Ovary (tissue), 9 donors: ENCODE results near the gene GTPBP10. TPM values are rescaled to one million over a fixed set of nuclear protein-coding genes. Genes with fewer than 3 reads are reported as not detected.
A peak's percentile ranks its signal among the peaks of the same experiment; 100 is the strongest.
"Not testable (repeated sequence)": the region's sequence is repeated elsewhere in the genome, so short reads cannot be mapped to it uniquely, and the experiment has no call there.

Experiments used
- DNase-seq, 5 donors: peaks; one replicate each; pipeline ENCODE4 v3.0.0-alpha.2; 2019 to 2020
- H3K27ac ChIP-seq, 2 donors: fragments of 200-600 bp; one replicate each; pipeline versions ENCODE4 v1.5.1 to v1.8.0; 2019 to 2022
- H3K27me3 ChIP-seq: fragments of 200-600 bp; one replicate; pipeline ENCODE4 v1.8.0; 2022
- H3K36me3 ChIP-seq: fragments of 200-600 bp; sonication (generic); one replicate; pipeline ENCODE4 v1.5.1; 2019
- H3K4me1 ChIP-seq: one replicate; pipeline ENCODE4 v1.8.1; 2013; ENCODE audit warnings: mild to moderate bottlenecking, moderate library complexity; ENCODE audit not compliant: insufficient read depth
- H3K4me3 ChIP-seq: fragments of 200-600 bp; sonication (generic); one replicate; pipeline ENCODE4 v1.5.1; 2017
- H3K9me3 ChIP-seq, 2 donors: fragments of 200-600 bp in 1 of 2; sonication (generic) in 1 of 2; one replicate each; pipeline versions ENCODE4 v1.5.1 to v1.8.1; 2013 to 2019; ENCODE audit warnings: mild to moderate bottlenecking in 1 of 2, moderate library complexity in 1 of 2
- CTCF ChIP-seq, 3 donors: fragments of 450-650 bp in 2 of 3; fragments of 200-600 bp in 1 of 3; IDR thresholded peaks; one replicate each; pipeline versions ENCODE4 v1.5.1 to v1.8.0; 2016 to 2022; ENCODE audit warnings: antibody characterized with exemption in 3 of 3, mild to moderate bottlenecking in 1 of 3
- EP300 ChIP-seq: sonication (generic); formaldehyde crosslinking; IDR thresholded peaks from one replicate; pipeline ENCODE4 v1.6.1; 2017; ENCODE audit warnings: antibody characterized with exemption
- POLR2A ChIP-seq: fragments of 450-650 bp; IDR thresholded peaks from one replicate; pipeline ENCODE4 v1.6.1; 2017; ENCODE audit warnings: antibody characterized with exemption, mild to moderate bottlenecking, moderate library complexity
- WGBS, 3 donors: extraction: QIAGEN DNeasy Blood & Tissue Kit in 1 of 3; methylation state at CpG; one replicate each; pipeline versions ENCODE4 v1.1.5 to v1.1.7; 2013 to 2017; 5-methylcytosine and 5-hydroxymethylcytosine counted together
- intact Hi-C, 4 donors: fragments of 100-400 bp; cut with DNase I; formaldehyde crosslinking; loops; one replicate each; pipeline versions ENCODE4 v1.11.0 to v1.15.1; 2022 to 2023
- polyA plus RNA-seq, 2 donors: library from polyadenylated mRNA; stranded (reverse); fragments of 200-250 nt in 1 of 2; fragments of 350-450 nt in 1 of 2; fragmentation: Illumina TruSeq in 1 of 2; extraction: RNeasy Lipid Tissue Mini Kit (QIAGEN cat#74804) in 1 of 2; gene quantifications; one replicate each; pipeline ENCODE4 v1.2.3, GENCODE V29; 2013 to 2014
- total RNA-seq, 7 donors: library from RNA; depleted of rRNA in 2 of 7; stranded (reverse); fragments of >200 nt in 2 of 7; fragmentation: NEBNext Ultra II Directional in 3 of 7; extraction: Animal tissue kit (Norgen Biotek cat#: 25700) in 3 of 7; gene quantifications; one replicate each; pipeline versions ENCODE4 v1.1.0 to v1.2.4, GENCODE V29; 2016 to 2023
- donor health status: DM: no; HTN: no; CAD: no; lungs with moderate emphysema.
- donor health status: DM: no; HTN: no; CAD: no.
- donor health status: Bipolar disorder and iron deficiency.
- donor health status: DM: yes; HTN: yes; CAD: no.
- donor health status: DM: no; HTN: no; CAD: no.
- donor health status: DM: yes; HTN: yes; CAD: no.

Gene GTPBP10
- total and polyA plus RNA-seq, 9 donors, result 7.7 to 36.6 (median 23.0) TPM

DNA sequence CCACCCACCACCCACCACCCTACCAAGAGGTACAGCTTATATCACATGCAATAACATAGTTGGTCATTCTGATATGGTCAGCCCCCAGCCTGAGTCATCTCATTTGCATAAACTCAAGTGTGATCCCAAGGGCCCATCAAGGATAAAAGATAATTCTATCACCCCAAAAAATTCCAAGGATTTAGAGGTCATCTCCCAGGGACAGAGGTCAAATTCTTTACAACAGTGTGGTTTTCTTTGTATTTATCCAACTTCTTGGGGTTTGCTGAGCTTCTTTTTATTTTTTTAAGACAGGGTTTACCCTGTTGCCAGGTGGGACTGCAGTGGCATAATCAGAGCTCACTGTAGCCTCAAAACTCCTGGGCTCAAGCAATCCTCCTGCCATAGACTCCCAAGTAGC is 9.4 kb upstream of the GTPBP10 start:
- Histone ChIP-seq H3K27me3 (no peaks in the 10 kb centered on the region), H3K4me1 (no peaks in the 10 kb centered on the region), H3K9me3 (no peaks in the 10 kb centered on the region), H3K4me3 (no peak overlapping the region), H3K27ac (no peak overlapping the region), H3K36me3 (no peaks in the 10 kb centered on the region)
- intact Hi-C loops, result no loop called here
- no peak for DNase-seq
- no peak for TF ChIP-seq EP300
- TF ChIP-seq POLR2A, result no peak
- no peak for TF ChIP-seq CTCF (IDR thresholded peaks at IDR 0.05)

GRCh38 chr7:90345016-90345415 is 1.5 kb upstream of the GTPBP10 start:
- intact Hi-C loops, result no loop called here
- no peak for TF ChIP-seq POLR2A
- Histone ChIP-seq H3K9me3 (no peaks in the 10 kb centered on the region), H3K36me3 (no peaks in the 10 kb centered on the region), H3K4me3 (no peak overlapping the region), H3K27ac (peak overlapping the region in 1 of 2 donors; percentile 62), H3K4me1 (peaks cover 4% of the 10 kb centered on the region), H3K27me3 (no peaks in the 10 kb centered on the region)
- DNase-seq, result no peak

DNA sequence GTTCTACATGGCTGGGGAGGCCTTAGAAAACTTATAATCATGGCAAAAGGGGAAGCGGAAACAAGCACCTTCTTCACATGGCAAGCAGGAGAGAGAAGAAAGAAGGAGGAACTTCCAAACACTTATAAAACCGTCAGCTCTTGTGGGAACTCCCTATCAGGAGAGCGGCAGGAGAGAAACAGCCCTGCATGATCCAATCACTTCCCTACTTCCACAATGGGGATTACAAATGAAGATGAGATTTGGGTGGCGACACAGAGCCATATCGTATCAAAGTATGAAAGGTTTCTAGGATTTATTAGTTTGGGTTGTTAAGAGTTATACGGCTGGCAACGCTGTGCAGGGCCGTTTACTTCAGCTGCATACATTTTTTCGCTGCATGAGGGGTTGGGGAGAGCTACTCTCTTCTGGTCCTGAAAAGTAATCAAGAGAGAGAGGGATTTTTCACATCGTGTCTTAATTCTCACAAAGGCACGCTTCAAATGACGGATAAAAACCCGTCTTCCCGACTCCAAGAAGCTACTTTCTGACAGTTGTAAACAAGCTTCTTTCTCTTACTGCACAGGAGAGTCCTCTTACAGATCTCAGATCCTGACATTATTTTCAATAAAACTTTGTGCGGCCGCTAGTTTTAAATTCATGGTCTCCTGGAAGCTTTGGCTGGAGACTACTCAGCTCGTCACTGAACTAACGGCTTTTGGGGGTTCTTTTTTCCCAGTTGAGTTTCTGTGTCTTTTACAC is 751 bp upstream of the GTPBP10 start:
- TF ChIP-seq EP300 (no peak), POLR2A (no peak), CTCF (IDR thresholded peaks at IDR 0.05) (no peak)
- intact Hi-C loops, result no loop called here

DNA sequence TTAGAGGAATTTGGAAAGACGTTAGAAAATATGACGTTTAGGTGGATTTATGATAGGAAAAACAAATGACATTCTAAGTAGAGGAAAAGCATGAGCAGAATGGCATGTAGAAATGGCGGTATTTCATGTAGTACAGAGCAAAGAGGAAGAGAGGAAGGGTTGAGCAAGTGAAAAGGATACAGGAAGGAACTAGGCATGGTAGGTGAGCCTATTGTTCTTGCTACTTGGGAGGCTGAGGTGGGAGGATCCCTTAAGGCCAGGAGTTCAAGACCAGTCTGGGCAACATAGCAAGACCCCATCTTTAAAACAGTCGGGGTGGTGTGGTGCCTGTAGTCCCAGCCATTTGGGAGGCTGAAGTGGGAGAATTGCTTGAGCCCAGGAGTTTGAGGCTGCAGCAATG is 1.2 kb downstream of the GTPBP10 start:
- WGBS, 3 donors, result 68 to 70% (median 69%) methylated on average over 4 of the region's 4 CpGs
- no peaks in the 10 kb centered on the region for H3K9me3 ChIP-seq
- TF ChIP-seq POLR2A (no peak), EP300 (no peak), CTCF (IDR thresholded peaks at IDR 0.05) (no peak)
- peaks cover 4% of the 10 kb centered on the region for H3K4me1 ChIP-seq
- H3K4me3 ChIP-seq, result no peak overlapping the region
- no peak overlapping the region for H3K27ac ChIP-seq
- intact Hi-C loops, result no loop called here
- DNase-seq, result no peak
- H3K27me3 ChIP-seq, result no peaks in the 10 kb centered on the region
- no peaks in the 10 kb centered on the region for H3K36me3 ChIP-seq

More for the DNA sequence above, 751 bp upstream of the GTPBP10 start:
- 3 to 5% (median 3%) methylated on average over 18 of the region's 18 CpGs for whole genome bisulfite sequencing, 3 donors
- Histone ChIP-seq H3K27me3 (no peaks in the 10 kb centered on the region), H3K4me3 (peak overlapping the region; percentile 56), H3K4me1 (peaks cover 4% of the 10 kb centered on the region), H3K27ac (peak overlapping the region in 1 of 2 donors; percentile 62), H3K36me3 (no peaks in the 10 kb centered on the region), H3K9me3 (no peaks in the 10 kb centered on the region)
- peak in 1 of 5 donors; percentile 18 for DNase-seq

DNA sequence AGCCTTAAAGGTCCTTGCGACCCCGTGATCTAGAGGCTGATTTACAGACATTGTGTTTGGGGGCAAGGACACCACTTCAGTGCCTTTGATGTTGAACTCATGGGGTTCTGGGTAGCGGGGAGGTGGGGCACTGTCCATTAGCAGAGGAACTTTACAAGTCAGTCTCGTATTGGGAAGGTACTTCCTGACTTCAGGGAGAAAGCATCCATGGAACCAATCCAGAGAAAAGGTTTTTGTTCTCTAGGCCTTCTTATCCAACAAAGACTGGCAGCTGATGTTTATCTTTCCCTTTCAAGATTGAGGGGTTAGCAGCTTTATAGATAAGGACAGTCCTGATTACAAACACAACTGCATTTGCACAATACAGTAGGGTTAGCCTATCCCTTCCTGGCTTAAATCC is 2.8 kb downstream of the GTPBP10 start:
- DNase-seq, result no peak
- WGBS, 3 donors, result 85 to 89% (median 87%) methylated on average over 4 of the region's 4 CpGs
- Histone ChIP-seq H3K27ac (no peak overlapping the region), H3K9me3 (no peaks in the 10 kb centered on the region), H3K27me3 (no peaks in the 10 kb centered on the region), H3K4me3 (no peak overlapping the region), H3K4me1 (peaks cover 4% of the 10 kb centered on the region), H3K36me3 (no peaks in the 10 kb centered on the region)
- intact Hi-C loops, result no loop called here
- TF ChIP-seq CTCF (IDR thresholded peaks at IDR 0.05) (no peak), EP300 (no peak), POLR2A (no peak)

GRCh38 chr7:90350032-90350431 is 3.5 kb downstream of the GTPBP10 start:
- WGBS, 3 donors, result 92 to 94% (median 94%) methylated on average over 3 of the region's 3 CpGs
- H3K4me3 ChIP-seq, H3K9me3 ChIP-seq, H3K27ac ChIP-seq, intact Hi-C loops, H3K27me3 ChIP-seq, DNase-seq, H3K36me3 ChIP-seq, H3K4me1 ChIP-seq: not testable (repeated sequence)
